Dendritic cell treated with granulocyte-macrophage colony-stimulating factor and Interleukin-4, amounts not matched to agents 40 ng/mL and 50 ng/mL, for 4 days (primary cell): ENCODE results near the gene ZEB2.

Experiments
- H3K27ac Mint-ChIP-seq: one replicate; pipeline ENCODE4 v1.8.0; 2022; ENCODE audit warnings: mild to moderate bottlenecking, mixed read lengths
- H3K27me3 Mint-ChIP-seq: one replicate; pipeline ENCODE4 v1.8.0; 2022; ENCODE audit warnings: mild to moderate bottlenecking, mixed read lengths
- H3K36me3 Mint-ChIP-seq: one replicate; pipeline ENCODE4 v1.8.0; 2022; ENCODE audit warnings: low read depth, mixed read lengths
- H3K4me1 Mint-ChIP-seq: one replicate; pipeline ENCODE4 v1.8.0; 2022; ENCODE audit warnings: low read depth, mixed read lengths
- H3K4me3 Mint-ChIP-seq: one replicate; pipeline ENCODE4 v1.8.0; 2022; ENCODE audit warnings: mild to moderate bottlenecking, moderate library complexity, mixed read lengths
- H3K9me3 Mint-ChIP-seq: one replicate; pipeline ENCODE4 v1.8.0; 2022; ENCODE audit warnings: mixed read lengths
- intact Hi-C: fragments of 100-400 bp; cut with micrococcal nuclease; formaldehyde crosslinking; loops from one replicate; pipeline ENCODE4 v1.15.0; 2022

Gene ZEB2

DNA sequence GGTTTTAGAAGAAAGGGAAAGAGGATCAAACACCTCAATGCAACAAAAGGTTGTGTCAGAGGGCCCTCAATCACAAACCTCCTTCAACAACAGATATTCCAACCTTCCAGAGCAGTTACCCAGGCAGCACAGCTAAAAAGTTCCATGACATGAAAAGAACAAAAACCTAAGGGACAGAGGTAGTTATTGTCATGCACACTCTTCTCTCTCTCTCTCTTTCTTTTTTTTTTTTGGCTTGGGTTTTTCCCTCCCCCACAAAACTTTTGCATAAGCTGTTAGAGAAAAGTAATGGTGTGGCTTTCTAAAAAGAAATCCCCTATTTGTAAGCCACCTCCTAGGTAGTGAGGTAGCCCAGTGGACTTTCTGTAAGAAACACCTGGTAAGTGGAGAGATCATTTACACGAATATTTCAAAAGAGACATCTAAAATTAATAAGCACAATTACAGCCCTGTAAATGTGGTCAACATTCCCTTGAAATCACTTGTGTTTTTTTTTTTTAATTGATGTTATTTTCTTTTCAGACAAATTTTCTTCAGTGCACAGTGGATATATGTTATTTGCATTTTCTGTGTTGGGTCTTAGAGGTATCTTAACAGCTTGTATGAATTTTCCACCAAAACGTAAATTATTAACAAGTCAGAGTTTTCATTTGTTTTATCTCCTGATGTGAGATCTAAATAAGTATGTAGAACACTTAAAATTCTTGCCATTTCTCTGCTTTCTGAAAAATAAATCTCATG, 48.4 kb downstream of the ZEB2 start:
- H3K4me1 Mint-ChIP-seq, result peaks cover 37% of the 10 kb centered on the region
- no peak overlapping the region for H3K4me3 Mint-ChIP-seq
- intact Hi-C loops, result no loop called here
- H3K27me3 Mint-ChIP-seq, result no peaks in the 10 kb centered on the region
- peak overlapping the region; percentile 59 for H3K27ac Mint-ChIP-seq
- H3K9me3 Mint-ChIP-seq, result no peaks in the 10 kb centered on the region
- H3K36me3 Mint-ChIP-seq, result peaks cover 17% of the 10 kb centered on the region

DNA sequence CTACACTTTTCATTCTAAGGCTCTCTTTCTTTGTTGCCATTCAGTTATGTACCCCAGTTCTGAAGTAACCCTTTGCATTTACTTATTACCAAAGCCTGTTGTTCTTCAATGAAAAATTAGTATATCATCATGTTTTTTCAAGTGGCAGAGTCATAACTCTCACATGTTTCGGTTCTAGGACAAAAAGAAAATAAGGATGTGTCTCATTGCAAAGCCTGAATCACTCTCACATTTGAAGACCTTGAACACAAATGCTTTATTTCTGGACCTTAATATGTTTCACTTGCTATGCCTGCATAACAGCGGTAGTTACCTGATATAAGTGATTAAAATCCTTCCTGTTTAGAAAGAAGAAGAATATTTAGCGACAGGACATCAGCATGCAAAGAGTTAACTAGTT, 49.1 kb downstream of the ZEB2 start:
- H3K4me3 Mint-ChIP-seq, result no peak overlapping the region

DNA sequence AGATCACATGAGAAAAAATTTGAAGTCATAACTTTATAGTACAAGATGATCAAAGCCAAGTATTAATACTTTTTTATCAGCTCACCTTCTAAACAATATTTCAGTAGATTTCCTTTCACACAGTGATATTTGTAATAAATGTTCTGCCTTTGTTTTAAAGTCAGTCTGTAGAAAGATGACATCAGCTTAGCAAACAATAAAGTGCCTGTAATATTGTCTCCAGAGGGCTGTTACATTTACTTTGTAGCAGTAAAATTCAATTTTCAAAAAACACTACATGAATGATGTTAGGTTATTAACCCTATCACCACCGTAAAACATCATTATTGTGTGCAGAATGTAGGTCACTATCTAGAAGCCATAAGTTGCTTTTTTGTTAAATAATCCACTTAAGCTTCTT, 49.6 kb downstream of the ZEB2 start:
- intact Hi-C loops, result no loop called here
- H3K4me1 Mint-ChIP-seq, result peaks cover 39% of the 10 kb centered on the region
- no peaks in the 10 kb centered on the region for H3K27me3 Mint-ChIP-seq
- H3K36me3 Mint-ChIP-seq, result peaks cover 6% of the 10 kb centered on the region
- H3K4me3 Mint-ChIP-seq, result no peak overlapping the region
- H3K27ac Mint-ChIP-seq, result peak overlapping the region; percentile 59
- no peaks in the 10 kb centered on the region for H3K9me3 Mint-ChIP-seq

More for the DNA sequence above, 49.1 kb downstream of the ZEB2 start:
- intact Hi-C loops, result no loop called here
- Mint-ChIP-seq H3K9me3 (no peaks in the 10 kb centered on the region), H3K36me3 (peaks cover 11% of the 10 kb centered on the region), H3K27ac (peak overlapping the region; percentile 59), H3K27me3 (no peaks in the 10 kb centered on the region), H3K4me1 (peaks cover 37% of the 10 kb centered on the region)

DNA sequence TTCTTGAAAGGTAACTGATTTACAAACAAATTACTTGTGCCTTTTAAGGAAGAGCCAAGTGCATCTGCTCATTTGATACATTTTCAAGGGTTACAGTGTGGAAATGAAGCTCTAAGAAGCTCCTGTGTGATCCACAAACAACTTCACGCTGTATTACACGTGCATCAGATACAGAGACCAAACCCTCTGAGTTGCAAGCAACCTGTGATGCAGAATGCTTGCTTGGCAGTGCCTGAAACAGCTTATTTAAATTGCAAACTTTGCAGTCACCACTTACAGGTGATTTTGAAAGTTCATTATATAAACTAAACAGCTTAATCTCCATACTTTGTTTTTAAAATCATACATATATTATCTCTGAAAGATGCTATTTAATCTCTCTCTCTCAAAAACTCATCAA, 50.1 kb downstream of the ZEB2 start:
- intact Hi-C loops, result no loop called here
- peaks cover 44% of the 10 kb centered on the region for H3K4me1 Mint-ChIP-seq
- H3K36me3 Mint-ChIP-seq, result peaks cover under 1% of the 10 kb centered on the region
- no peak overlapping the region for H3K27ac Mint-ChIP-seq
- no peaks in the 10 kb centered on the region for H3K27me3 Mint-ChIP-seq
- H3K4me3 Mint-ChIP-seq, result no peak overlapping the region
- no peaks in the 10 kb centered on the region for H3K9me3 Mint-ChIP-seq

DNA sequence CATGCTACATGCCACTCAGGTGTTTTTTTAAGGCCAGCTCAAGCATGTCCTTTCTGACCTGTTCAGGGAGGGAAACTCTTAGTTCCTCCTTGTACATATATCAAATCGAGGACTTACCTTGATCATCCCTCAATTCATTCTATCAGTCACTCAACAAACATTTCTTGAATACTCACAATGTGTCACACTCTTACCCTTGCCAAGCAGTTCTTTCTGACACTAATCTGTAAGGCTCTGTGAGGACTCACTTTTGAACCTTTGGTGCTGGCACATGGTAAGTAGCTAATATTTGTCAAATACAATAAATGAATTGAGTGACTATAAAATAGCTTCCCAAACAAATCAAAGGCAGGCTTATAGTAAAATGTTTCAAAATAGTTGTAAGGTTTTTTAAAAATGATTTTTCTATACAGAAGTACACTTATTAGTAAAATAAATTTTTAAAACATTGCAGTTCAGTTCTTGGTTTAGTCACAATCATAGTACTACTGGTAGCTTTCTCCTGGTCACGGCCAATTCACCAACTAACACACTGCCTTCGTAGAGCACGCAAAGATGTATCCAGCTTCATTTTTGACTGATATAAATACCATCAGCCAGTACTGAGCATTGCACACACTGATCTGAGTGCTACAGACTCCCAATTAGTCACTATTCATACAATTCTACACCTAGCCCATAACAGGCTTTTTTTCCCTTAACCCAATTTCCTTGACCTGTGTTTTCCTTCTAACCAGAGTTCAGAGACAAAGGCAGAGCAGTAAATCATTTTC, 50.9 kb downstream of the ZEB2 start:
- intact Hi-C loops, result no loop called here
- H3K27me3 Mint-ChIP-seq, result no peaks in the 10 kb centered on the region
- H3K4me1 Mint-ChIP-seq, result peaks cover 45% of the 10 kb centered on the region

DNA sequence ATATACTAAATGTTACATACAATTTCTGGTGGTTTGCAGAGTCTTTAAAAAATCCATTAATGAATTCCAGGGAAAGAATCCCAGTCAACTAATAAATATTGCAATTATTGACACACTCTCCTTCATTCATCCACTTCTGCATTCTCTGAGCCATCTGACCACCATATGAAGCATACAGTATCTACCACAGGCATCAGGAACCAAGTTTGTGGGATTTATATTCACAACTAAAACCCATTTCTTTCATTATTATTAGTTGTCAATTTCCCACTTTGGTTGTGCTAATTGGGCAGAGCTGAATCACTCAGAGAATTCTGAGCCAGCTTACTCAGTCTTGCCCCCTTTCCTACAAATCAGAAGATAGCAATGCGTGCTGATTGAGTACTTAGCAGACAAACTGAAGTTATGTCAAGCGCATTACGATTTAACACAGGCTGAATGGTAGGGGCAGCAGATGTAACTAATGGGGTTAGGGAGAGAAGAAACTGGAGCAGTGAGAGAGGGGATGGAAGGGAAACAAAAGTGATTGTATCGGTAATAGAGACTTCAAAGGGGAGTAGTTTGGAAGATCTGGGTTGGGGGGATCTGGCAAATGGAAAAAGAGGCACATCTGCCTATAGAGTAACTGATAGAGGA, 52.3 kb downstream of the ZEB2 start:
- Mint-ChIP-seq H3K4me3 (no peak overlapping the region), H3K27me3 (no peaks in the 10 kb centered on the region), H3K4me1 (peaks cover 56% of the 10 kb centered on the region), H3K27ac (peak overlapping the region; percentile 75), H3K36me3 (peaks cover 17% of the 10 kb centered on the region), H3K9me3 (no peaks in the 10 kb centered on the region)
- intact Hi-C loops, result no loop called here

More for the DNA sequence above, 50.9 kb downstream of the ZEB2 start:
- H3K27ac Mint-ChIP-seq, result no peak overlapping the region
- no peak overlapping the region for H3K4me3 Mint-ChIP-seq
- no peaks in the 10 kb centered on the region for H3K9me3 Mint-ChIP-seq
- peaks cover 3% of the 10 kb centered on the region for H3K36me3 Mint-ChIP-seq

DNA sequence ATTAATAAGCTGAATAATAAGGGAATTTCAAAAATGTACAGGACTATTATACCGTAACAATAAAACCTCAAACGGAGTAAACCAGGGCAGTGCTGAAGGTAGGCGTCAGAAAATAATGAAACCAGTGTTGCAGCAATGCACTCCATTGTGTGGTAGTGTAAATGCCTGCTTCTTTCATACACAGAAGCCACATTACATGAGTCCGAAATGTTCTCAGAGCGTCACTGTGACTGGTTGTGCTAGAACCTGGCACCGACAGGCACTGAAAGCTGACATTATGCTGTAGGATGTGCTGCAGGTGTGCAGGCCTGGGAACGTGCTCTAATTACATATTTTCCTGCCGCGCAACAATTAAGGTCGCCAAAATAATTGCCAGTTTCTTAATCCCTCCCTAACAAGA, 53.3 kb downstream of the ZEB2 start:
- no peaks in the 10 kb centered on the region for H3K9me3 Mint-ChIP-seq
- H3K27ac Mint-ChIP-seq, result no peak overlapping the region
- peaks cover 65% of the 10 kb centered on the region for H3K4me1 Mint-ChIP-seq
- H3K36me3 Mint-ChIP-seq, result peaks cover 27% of the 10 kb centered on the region
- no peaks in the 10 kb centered on the region for H3K27me3 Mint-ChIP-seq
- intact Hi-C loops, result no loop called here
- no peak overlapping the region for H3K4me3 Mint-ChIP-seq

DNA sequence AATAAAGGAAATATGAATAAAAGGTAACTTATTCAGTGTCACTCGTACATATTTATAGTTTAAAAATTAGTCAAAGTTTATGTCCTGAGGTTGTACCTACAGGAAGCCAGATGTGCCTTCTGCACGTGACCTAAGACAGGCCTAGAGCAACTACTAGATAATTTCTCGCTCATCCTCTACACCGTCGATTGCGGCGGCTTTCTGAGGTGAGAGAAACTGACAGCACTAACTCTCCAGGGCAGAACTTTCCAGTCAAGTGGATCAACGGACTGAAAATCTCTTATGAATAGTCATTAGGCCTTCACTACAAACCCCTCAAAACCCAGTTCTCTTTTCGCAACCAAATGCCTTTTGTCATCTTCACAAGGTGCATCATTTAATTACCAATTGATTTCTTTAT, 54.2 kb downstream of the ZEB2 start:
- intact Hi-C loops, result no loop called here
- H3K4me1 Mint-ChIP-seq, result peaks cover 72% of the 10 kb centered on the region
- peaks cover 35% of the 10 kb centered on the region for H3K36me3 Mint-ChIP-seq
- no peaks in the 10 kb centered on the region for H3K27me3 Mint-ChIP-seq
- H3K9me3 Mint-ChIP-seq, result no peaks in the 10 kb centered on the region
- H3K4me3 Mint-ChIP-seq, result no peak overlapping the region
- no peak overlapping the region for H3K27ac Mint-ChIP-seq

DNA sequence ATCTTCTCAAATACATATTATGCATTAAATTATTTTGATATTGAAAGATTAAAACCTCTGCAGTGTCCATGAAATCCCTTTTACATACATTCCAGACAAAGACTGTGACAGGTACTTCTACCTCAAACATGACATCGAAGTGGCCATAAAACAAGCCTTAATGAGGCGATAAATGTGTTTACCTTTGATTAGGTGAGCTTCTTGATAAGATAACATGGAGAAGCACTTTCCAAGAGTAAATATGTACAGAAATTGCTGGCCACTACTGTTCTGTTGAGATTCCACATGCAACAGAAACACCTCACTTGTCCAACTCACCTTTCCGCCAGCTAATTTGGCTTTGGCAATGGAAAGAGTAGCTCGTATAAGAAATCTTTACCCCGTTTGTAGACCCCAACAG, 55.2 kb downstream of the ZEB2 start:
- Mint-ChIP-seq H3K4me1 (peaks cover 78% of the 10 kb centered on the region), H3K36me3 (peaks cover 43% of the 10 kb centered on the region), H3K4me3 (no peak overlapping the region), H3K9me3 (no peaks in the 10 kb centered on the region), H3K27ac (no peak overlapping the region), H3K27me3 (no peaks in the 10 kb centered on the region)
- intact Hi-C loops, result no loop called here

DNA sequence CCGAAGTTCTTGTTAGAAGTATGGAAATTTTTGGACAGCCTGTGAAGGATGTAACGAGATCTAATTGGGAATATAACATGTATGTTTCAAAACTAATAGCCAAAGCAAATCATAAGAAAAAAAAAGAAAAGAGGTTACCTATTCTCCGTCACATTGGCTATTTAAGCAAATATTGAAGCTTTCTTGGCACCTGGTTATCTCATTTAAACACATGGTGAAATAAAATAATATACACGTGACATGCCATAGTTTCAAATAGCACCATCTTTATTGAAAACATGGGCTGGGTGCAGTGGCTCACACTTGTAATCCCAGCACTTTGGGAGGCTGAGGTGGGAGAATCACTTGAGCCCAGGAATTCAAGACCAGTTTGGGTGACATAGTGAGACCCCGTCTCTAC, 56.7 kb downstream of the ZEB2 start:
- Mint-ChIP-seq H3K27me3 (no peaks in the 10 kb centered on the region), H3K27ac (peak overlapping the region; percentile 72), H3K4me3 (no peak overlapping the region), H3K9me3 (no peaks in the 10 kb centered on the region), H3K4me1 (peaks cover 81% of the 10 kb centered on the region), H3K36me3 (peaks cover 58% of the 10 kb centered on the region)
- intact Hi-C loops, result no loop called here

DNA sequence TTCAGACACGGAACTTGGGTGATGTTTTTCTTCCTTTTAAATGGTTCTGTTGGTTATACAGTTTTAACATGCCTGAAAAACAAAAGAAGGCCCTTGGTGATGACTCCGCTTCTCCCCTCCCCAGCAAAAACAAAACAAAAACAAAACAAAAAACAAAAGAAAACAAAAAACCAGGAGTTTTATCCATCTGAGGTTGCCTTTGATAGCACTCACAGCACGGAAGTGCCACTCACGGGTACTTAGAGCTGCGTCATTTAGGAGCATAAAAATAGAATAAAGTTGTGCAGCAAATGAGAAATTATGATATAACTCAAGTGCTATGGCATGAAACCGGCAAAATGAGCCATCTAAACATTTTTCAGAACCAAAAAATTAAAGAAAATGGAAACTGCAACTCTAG, 57.7 kb downstream of the ZEB2 start:
- no peaks in the 10 kb centered on the region for H3K27me3 Mint-ChIP-seq
- H3K36me3 Mint-ChIP-seq, result peaks cover 68% of the 10 kb centered on the region
- no peaks in the 10 kb centered on the region for H3K9me3 Mint-ChIP-seq
- H3K4me3 Mint-ChIP-seq, result peak overlapping the region; percentile 4
- peaks cover 82% of the 10 kb centered on the region for H3K4me1 Mint-ChIP-seq
- intact Hi-C loops, result no loop called here
- peak overlapping the region; percentile 74 for H3K27ac Mint-ChIP-seq

DNA sequence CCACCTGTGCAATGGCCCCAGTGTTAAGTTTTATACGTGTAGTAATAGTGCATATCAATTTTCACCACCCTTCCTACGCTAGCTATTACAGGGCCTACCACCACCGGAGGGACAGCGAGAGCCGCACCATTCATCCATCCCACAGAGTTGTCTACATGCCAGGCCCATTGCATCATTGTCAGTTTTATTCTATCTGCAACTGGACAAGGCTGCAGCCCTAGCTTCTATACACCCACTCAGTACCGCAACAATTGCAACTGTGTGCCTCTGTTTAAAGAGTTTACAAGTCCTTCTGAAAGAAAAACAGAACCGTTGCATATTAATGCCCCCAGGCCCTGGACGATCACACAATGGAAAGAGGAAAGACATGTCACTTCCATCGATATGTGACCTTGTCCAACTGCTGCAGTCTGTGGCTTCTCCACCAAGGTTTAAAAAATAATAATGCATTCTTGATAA, 58.6 kb downstream of the ZEB2 start:
- no peak overlapping the region for H3K4me3 Mint-ChIP-seq
- no peaks in the 10 kb centered on the region for H3K27me3 Mint-ChIP-seq
- peaks cover 77% of the 10 kb centered on the region for H3K36me3 Mint-ChIP-seq
- H3K4me1 Mint-ChIP-seq, result peaks cover 80% of the 10 kb centered on the region
- intact Hi-C loops, result no loop called here
- no peaks in the 10 kb centered on the region for H3K9me3 Mint-ChIP-seq
- peak overlapping the region; percentile 74 for H3K27ac Mint-ChIP-seq

DNA sequence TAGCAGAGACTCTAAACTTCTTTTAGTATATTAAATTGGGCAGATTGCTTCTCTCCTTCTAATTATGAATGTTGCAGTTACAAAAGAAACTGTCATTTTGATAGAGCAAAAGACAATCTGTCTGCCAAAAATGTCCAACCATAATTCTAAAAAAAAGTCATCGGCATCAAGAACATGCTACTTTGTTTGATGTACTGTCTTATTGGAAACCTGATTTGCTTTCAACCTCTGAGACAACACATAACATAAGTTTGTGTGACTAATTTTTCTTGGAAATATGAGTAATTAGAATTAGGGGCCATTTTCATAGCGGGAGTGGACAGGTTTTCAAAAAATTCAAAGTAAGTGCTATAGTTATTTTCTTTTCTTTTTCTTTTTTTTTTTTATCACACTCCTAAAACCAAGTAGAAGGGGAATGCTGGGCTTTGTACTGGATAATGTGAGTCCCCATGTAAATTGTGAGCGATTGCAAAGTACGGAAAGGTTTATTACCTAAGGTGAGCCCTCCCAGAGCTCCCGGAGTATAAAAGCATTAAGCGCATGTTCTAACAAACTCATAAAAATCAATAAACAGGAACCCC, 59.1 kb downstream of the ZEB2 start:
- no peak overlapping the region for H3K4me3 Mint-ChIP-seq
- H3K36me3 Mint-ChIP-seq, result peaks cover 82% of the 10 kb centered on the region
- H3K27ac Mint-ChIP-seq, result peak overlapping the region; percentile 74
- H3K4me1 Mint-ChIP-seq, result peaks cover 79% of the 10 kb centered on the region
- intact Hi-C loops, result no loop called here
- H3K9me3 Mint-ChIP-seq, result no peaks in the 10 kb centered on the region
- H3K27me3 Mint-ChIP-seq, result no peaks in the 10 kb centered on the region

DNA sequence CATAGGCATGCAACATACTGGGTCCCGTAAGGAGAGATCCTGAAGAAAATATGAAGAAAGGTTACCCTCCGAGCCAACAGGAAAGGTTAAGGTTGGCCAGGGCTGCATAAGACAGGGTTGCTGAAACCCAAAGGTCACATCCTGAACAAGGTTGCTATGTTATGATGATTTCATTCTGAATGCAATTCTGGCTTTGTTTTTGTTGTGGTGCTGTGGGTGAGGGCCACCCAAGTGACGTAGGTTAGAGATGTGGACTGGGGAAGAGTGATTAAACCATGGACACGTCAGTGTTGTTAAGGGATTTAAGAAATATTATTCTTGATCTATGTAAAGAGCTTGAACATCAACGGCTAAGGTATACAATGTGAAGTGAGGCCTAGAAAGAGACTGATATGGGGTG, 60.0 kb downstream of the ZEB2 start:
- peak overlapping the region; percentile 3 for H3K4me3 Mint-ChIP-seq
- intact Hi-C loops, result no loop called here
- peaks cover 91% of the 10 kb centered on the region for H3K36me3 Mint-ChIP-seq
- peak overlapping the region; percentile 81 for H3K27ac Mint-ChIP-seq
- no peaks in the 10 kb centered on the region for H3K9me3 Mint-ChIP-seq
- peaks cover 79% of the 10 kb centered on the region for H3K4me1 Mint-ChIP-seq
- no peaks in the 10 kb centered on the region for H3K27me3 Mint-ChIP-seq
